ENCODE data around the gene ANKRD9. TPM values are rescaled to one million over a fixed set of nuclear protein-coding genes. Genes with fewer than 3 reads are reported as not detected.

The ANKRD9 gene
- total and polyA plus RNA-seq, 2 of the 13 experiments (the other 11 are each of a cell fraction or from before 2014, with no cell fraction given), result 10.0 to 15.0 TPM

DNA sequence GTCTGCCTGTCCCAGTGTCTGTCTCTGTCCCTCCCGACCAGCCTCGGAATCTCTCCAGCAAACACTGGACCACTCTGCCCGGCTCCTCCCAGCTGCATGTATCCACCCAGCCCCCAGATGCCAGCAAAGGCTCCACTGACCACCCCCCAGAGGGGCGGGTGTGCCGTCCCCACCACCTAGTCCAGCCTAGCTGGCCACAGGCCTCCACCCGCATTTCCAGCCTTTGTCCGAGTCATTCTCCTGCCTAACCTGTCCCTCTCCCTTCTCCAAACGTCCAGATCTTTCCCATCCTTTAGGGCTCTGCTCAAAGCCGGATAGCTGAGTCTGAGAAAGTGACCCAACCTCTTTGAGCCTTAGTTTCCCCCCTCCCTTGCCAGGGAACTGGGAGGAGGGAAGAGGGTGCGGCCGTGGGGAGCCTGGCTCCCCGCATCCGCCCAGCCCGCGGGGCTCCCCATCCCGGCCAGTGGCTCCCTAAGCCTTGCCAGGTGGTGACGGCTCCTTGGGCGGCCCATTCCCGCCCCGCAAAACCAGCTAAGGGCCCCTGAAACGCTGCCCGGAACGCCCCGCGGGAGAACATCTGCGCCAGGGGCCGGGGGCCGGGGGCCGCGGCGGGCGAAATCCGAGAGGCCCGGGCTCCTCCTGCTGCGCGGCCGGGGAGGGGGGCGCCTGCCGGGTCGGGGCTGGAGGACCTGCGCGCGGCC is 34.6 kb upstream of the ANKRD9 start (continued):
- TF ChIP-seq, protein P1, sequence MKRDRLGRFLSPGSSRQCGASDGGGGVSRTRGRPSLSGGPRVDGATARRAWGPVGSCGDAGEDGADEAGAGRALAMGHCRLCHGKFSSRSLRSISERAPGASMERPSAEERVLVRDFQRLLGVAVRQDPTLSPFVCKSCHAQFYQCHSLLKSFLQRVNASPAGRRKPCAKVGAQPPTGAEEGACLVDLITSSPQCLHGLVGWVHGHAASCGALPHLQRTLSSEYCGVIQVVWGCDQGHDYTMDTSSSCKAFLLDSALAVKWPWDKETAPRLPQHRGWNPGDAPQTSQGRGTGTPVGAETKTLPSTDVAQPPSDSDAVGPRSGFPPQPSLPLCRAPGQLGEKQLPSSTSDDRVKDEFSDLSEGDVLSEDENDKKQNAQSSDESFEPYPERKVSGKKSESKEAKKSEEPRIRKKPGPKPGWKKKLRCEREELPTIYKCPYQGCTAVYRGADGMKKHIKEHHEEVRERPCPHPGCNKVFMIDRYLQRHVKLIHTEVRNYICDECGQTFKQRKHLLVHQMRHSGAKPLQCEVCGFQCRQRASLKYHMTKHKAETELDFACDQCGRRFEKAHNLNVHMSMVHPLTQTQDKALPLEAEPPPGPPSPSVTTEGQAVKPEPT (CRISPR knock-in tag; IDR thresholded peaks at IDR 0.05; ENCODE audit: low read depth), result no peak
- TF ChIP-seq ZNF546 (CRISPR knock-in tag; conservative IDR thresholded peaks at IDR 0.05) (peak; percentile 7; the same call in 1 of the 2 replicates), HNF4G (IDR thresholded peaks at IDR 0.05; ENCODE audit: borderline replicate concordance, low read depth, low read length) (0 out of 2 replicates have a peak, but pooled peaks have one; percentile 19), HNF4G (CRISPR knock-in tag; IDR thresholded peaks at IDR 0.05; ENCODE audit: borderline replicate concordance, low read depth) (no peak), GATA4 (IDR thresholded peaks at IDR 0.05; ENCODE audit: borderline replicate concordance, low read depth) (no peak), MAZ (IDR thresholded peaks at IDR 0.05; ENCODE audit: borderline replicate concordance, low read depth, low read length) (peak; percentile 57), MAZ (CRISPR knock-in tag; IDR thresholded peaks at IDR 0.05; ENCODE audit: low read depth) (no peak; the same call in 1 of the 2 replicates), ZNF792 (CRISPR knock-in tag; IDR thresholded peaks at IDR 0.05) (0 out of 2 replicates have a peak, but pooled peaks have one; percentile 1), TARDBP (CRISPR knock-in tag; IDR thresholded peaks at IDR 0.05) (no peak), ZMYM3 (CRISPR knock-in tag; IDR thresholded peaks at IDR 0.05) (peak; percentile 65), CREB1 (IDR thresholded peaks at IDR 0.05) (no peak), CREB1 (CRISPR knock-in tag; IDR thresholded peaks at IDR 0.05) (no peak), CCDC6 (CRISPR knock-in tag; IDR thresholded peaks at IDR 0.05) (no peak), RELA (CRISPR knock-in tag; IDR thresholded peaks at IDR 0.05) (no peak), AGO1 (IDR thresholded peaks at IDR 0.05; ENCODE audit: low read depth, low read length, poor library complexity, severe bottlenecking) (no peak), MTF2 (CRISPR knock-in tag; IDR thresholded peaks at IDR 0.05; ENCODE audit: borderline replicate concordance) (no peak)
- TF ChIP-seq, protein P2, sequence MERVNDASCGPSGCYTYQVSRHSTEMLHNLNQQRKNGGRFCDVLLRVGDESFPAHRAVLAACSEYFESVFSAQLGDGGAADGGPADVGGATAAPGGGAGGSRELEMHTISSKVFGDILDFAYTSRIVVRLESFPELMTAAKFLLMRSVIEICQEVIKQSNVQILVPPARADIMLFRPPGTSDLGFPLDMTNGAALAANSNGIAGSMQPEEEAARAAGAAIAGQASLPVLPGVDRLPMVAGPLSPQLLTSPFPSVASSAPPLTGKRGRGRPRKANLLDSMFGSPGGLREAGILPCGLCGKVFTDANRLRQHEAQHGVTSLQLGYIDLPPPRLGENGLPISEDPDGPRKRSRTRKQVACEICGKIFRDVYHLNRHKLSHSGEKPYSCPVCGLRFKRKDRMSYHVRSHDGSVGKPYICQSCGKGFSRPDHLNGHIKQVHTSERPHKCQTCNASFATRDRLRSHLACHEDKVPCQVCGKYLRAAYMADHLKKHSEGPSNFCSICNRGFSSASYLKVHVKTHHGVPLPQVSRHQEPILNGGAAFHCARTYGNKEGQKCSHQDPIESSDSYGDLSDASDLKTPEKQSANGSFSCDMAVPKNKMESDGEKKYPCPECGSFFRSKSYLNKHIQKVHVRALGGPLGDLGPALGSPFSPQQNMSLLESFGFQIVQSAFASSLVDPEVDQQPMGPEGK (CRISPR knock-in tag; IDR thresholded peaks at IDR 0.05), result peak; percentile 79
- TF ChIP-seq, protein P3, sequence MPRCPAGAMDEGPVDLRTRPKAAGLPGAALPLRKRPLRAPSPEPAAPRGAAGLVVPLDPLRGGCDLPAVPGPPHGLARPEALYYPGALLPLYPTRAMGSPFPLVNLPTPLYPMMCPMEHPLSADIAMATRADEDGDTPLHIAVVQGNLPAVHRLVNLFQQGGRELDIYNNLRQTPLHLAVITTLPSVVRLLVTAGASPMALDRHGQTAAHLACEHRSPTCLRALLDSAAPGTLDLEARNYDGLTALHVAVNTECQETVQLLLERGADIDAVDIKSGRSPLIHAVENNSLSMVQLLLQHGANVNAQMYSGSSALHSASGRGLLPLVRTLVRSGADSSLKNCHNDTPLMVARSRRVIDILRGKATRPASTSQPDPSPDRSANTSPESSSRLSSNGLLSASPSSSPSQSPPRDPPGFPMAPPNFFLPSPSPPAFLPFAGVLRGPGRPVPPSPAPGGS (CRISPR knock-in tag; IDR thresholded peaks at IDR 0.05), result 0 out of 2 replicates have a peak, but pooled peaks have one; percentile 14
- TF ChIP-seq, protein P4, sequence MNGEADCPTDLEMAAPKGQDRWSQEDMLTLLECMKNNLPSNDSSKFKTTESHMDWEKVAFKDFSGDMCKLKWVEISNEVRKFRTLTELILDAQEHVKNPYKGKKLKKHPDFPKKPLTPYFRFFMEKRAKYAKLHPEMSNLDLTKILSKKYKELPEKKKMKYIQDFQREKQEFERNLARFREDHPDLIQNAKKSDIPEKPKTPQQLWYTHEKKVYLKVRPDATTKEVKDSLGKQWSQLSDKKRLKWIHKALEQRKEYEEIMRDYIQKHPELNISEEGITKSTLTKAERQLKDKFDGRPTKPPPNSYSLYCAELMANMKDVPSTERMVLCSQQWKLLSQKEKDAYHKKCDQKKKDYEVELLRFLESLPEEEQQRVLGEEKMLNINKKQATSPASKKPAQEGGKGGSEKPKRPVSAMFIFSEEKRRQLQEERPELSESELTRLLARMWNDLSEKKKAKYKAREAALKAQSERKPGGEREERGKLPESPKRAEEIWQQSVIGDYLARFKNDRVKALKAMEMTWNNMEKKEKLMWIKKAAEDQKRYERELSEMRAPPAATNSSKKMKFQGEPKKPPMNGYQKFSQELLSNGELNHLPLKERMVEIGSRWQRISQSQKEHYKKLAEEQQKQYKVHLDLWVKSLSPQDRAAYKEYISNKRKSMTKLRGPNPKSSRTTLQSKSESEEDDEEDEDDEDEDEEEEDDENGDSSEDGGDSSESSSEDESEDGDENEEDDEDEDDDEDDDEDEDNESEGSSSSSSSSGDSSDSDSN (CRISPR knock-in tag; IDR thresholded peaks at IDR 0.05), result peak; percentile 23
- TF ChIP-seq, protein P5, sequence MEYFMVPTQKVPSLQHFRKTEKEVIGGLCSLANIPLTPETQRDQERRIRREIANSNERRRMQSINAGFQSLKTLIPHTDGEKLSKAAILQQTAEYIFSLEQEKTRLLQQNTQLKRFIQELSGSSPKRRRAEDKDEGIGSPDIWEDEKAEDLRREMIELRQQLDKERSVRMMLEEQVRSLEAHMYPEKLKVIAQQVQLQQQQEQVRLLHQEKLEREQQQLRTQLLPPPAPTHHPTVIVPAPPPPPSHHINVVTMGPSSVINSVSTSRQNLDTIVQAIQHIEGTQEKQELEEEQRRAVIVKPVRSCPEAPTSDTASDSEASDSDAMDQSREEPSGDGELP (IDR thresholded peaks at IDR 0.05; ENCODE audit: borderline replicate concordance, low read depth), result peak; percentile 41; the same call in 1 of the 2 replicates
